NOMO-1 (cell line): Measurements from ENCODE around the gene SACM1L.

ENCODE experiments used
- DNase-seq, 2 experiments: peaks; one replicate each; lab custom pipeline; 2025; ENCODE audit not compliant: unreplicated experiment in 2 of 2; lab: John Stamatoyannopoulos, UW

The SACM1L gene, protein sequence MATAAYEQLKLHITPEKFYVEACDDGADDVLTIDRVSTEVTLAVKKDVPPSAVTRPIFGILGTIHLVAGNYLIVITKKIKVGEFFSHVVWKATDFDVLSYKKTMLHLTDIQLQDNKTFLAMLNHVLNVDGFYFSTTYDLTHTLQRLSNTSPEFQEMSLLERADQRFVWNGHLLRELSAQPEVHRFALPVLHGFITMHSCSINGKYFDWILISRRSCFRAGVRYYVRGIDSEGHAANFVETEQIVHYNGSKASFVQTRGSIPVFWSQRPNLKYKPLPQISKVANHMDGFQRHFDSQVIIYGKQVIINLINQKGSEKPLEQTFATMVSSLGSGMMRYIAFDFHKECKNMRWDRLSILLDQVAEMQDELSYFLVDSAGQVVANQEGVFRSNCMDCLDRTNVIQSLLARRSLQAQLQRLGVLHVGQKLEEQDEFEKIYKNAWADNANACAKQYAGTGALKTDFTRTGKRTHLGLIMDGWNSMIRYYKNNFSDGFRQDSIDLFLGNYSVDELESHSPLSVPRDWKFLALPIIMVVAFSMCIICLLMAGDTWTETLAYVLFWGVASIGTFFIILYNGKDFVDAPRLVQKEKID

DNA sequence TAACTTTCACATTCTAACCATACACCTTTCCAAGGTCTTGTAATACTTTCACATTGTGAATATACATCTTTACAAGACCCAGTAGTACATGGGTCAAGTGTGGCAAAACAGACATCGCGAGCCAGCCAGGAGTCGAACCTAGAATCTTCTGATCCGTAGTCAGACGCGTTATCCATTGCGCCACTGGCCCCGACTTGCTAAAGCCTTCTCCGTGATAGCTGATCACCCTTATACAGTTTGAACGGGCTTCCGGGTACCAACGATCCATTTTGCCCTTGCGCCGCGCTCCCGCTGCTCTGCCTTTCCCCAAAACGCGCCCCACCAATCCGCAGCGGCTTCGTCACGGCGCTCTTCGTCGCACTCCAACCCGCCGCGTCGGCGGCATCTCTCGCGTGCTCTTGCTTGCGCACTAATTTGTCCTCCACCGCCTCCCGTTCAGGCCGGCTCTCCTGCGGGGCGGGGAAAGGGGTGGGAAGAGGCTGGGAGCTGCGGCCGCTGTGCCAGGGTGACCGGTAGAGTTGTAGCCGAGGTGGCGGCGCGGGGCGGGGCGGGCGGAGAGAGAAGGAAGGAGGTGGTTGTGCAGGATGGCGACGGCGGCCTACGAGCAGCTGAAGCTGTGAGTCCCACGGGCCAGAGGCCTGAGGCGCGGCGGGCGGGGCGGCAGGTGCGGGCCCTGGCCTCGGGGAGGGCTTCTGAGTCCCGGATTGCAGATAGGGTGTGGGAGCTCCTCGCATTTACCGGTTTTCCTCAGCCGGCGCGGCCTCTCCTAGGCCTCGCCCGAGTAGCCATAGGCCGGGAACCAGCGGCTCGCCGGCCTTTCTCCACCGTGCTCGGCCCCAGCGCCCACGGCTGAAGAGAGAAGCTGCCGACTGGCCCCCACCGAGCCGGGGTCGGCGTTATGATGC, at the start of gene SACM1L:
Gene SACM1L (plus strand): TSS at position 515 of the 905 bp plus-strand sequence. CDS start 70 bp downstream, at position 585.
- peak; percentile 99 for DNase-seq

DNA sequence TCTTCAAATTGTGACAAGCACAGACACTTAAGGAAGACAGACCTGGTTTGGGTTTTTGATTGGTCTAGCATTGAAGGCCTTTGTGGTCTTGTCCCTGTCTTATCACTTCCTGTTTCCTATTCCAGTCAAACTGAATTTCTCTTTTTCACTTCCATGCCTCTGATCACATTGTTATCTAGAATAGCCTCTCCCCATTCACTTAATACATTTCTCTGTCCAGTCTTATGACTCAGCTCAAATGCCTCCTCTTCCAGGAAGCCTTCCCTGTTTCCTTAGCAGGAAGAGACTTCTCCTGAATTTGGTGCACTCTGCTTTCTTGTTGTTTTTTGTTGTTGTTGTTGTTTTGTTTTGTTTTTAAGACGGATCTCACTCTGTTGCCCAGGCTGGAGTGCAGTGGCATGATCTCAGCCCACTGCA, 49.1 kb upstream of the SACM1L start:
- peak; percentile 52 to 89 for DNase-seq

DNA sequence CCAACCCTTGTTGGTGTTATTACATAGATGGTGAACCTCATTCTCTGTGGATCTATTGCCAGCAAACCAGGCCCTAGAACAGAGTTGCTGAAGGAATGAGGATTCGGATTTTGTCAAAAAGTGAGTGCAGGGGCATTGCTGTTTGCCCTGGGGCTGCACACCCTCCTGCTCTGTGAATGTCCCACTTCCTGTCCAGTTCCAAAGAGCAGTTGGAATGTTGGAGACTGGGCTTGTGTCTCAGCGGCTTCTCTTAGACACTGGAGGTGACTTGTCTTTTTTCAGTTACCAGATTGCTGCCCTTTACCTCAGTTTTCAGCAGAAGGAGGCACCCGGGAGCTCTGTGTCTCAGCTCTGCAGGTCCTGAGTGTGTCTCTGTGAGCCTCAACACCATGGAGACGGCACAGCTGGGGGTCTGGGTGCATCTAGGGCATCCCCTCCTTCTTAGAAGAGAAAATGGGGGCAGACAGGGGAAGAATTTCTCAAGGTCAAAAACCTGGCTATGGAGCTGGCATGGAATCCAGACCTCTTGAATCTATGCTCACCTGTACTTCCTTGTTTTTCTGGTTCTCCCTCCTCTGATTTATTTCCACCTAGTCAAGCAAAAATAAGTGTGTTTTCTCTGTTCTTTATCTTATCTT, 48.4 kb upstream of the SACM1L start:
- DNase-seq, result no peak

DNA sequence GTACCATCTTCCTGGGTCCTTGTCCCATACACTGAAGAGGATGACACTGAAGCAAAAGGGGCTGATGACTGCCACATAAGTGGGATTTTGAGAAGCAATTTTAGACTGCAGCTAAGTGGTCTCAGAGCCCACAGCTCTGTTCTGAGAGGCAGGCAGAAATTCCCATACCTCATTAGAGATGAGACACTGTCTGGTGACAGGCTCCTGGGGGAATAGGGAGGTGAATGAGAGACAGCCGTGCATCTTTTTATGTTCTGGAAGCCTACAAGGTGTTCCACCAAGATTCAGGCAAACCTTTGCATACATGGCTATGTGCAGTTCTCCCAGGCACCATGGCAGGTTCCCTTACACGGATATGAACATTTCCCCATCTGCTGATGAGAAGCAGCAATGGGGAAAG, 47.4 kb upstream of the SACM1L start:
- no peak for DNase-seq

DNA sequence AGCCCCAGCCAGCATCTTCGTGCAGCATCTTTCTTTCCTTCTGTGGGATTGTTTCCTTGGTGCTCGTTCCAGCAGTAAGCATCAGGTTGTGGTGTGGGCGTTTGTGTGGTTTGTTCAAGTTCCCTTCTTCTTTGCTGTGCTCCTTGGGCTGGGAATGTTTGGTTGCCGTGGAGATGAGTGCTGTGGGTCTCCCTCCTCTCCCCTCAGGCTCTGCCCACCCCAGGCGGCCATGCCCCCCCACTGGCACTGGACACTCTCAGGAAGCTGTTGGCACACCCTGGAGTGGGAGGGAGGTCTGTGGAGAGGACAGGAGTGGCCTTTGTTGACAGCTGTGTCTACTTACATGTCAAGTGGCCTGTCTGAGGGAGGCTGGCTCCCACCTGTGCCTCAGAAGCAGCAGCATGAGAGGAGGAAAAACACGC, 46.5 kb upstream of the SACM1L start:
- DNase-seq, result no peak

DNA sequence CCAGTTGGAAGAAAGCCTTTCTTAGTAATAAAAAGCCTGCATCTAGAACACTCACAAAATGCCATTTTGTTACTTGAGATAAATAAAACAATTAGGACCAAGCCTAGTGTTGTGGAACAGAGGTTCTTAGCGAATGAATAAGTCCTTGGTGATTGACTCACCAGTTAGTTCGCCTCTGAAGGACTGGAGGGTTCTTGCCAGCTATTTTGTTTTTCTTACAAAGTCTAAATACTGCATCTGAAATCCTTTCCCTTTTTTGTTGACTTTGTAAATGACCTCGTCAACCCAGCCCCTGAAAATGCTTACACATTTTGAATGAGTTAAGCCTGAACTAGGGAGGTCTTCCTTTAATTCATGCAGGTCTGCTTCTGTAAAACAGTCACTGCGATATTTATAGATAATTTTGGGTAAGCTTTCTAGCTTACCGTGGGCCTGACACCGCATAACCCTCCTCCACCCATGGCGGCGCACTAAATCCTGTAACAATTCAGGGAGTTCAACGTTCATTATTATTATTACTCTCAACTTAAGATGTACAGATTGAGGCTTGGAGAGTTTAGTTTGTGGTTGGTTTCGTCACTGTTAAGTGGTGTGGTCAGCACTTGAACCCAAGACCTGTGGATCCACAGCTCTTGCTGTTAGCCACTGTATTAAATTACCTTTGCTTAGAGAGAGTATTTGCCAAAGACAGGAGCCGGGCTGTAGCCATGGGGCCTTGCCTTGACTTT, 45.0 kb upstream of the SACM1L start:
- no peak for DNase-seq

DNA sequence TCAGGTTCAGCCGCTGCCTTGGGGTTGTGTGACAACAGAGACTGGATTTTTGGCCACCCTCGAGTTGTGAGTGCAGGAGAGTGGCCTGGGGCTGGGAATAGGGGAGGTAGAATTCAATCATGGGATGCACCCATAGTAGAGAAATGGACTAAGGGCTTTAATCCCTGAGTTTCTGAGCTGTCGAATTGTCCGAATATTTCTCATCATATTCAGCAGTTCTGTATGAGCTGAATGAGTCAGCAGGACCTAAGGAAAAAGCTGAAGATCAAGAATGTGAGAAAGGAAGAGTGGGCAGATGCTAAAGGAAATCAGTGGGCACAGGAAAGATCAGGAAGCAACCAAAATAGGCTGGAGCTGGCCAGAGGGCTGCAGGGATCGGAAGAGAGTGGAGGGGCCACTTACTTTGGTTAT, 44.4 kb upstream of the SACM1L start:
- no peak for DNase-seq

DNA sequence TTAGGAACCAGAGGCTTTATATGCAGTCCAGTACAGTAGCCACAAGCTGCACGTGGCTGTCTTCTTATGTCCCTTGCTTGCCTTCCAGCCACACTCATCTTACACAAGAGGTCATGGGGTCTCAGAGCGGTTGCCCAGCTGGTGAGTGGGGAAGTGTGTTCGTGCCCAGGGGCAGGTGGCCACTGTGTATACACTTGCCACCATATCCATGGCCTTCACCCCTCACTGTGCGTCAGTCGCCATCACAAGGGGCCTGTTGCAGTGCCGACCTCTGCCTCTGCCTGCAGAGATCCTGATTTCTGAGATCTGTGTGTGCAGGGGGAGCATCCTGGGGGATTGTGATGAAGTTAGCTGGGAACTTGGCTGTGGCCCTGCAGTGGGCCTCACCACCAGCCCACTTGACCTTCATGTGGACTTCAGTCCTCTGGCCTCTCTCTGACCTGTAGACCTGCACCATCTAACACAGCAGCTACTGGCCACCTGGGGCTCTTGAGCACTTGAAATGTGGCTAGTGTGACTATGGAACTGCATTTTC, 43.1 kb upstream of the SACM1L start:
- DNase-seq, result peak; percentile 29 to 35

DNA sequence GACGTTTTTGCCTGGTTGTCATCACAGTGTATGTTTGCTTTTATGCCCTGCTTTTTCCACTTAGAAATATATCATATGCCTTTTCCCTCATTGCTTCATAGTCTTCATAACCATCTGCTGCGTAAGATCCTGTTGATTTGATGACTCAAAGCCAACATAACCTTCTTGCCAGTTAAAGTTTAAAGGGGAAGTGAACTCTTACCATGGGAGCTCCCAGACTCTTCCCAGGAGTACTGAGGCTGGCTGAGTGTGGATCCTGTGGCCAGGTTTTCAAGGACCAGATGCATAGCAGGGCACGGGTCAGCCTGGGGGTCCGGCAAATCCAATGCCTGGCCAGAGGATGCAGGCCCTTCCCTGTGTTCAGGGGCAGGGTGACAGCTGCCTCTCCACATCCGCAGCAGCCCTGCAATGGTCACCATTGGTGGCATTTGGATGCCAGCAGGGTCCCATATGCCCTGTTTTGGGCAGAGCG, 42.0 kb upstream of the SACM1L start:
- DNase-seq, result peak; percentile 83 to 98

DNA sequence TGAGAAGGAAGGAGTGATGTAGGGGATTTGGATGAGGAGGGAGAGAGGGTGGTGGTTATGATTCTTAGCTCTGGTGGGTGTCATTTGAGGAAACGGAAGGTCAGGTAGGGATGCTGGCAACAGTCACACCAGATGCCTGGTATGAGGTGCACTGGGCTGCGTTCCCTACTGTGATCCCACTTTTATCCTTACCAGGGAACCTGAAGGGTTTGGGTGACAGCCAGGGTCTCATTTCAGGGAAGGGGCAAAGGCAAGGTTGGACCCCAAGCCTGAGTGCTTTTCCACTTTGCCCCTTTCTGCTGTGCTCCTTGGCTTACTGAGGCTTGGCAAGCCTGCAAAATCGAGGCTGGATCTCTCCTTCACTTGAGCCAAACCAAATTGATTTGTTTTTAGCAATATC, 36.0 kb upstream of the SACM1L start:
- no peak for DNase-seq

DNA sequence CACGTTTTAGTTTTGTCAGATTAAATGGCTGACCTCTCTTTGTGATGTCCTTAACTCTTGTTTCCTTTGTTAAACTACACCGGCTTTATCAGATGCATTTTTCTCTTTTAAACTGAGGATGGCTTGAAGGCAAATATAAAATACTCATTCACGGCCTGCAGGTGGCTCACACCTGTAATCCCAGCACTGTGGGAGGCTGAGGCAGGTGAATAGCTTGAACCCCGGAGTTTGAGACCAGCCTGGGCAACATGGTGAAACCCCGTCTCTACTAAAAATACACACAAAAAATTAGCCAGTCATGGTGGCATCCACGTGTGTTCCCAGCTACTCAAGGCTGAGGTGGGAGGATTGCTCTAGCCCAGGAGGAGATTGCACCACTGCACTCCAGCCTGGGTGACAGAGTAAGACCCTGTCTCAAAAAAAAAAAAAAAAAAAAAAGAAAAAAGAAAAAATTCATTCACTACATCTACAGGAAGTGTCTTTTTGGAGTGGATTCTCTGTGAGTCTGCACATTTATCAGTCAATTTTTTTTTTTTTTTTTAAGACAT, 34.7 kb upstream of the SACM1L start:
- peak; percentile 43 to 48 for DNase-seq

DNA sequence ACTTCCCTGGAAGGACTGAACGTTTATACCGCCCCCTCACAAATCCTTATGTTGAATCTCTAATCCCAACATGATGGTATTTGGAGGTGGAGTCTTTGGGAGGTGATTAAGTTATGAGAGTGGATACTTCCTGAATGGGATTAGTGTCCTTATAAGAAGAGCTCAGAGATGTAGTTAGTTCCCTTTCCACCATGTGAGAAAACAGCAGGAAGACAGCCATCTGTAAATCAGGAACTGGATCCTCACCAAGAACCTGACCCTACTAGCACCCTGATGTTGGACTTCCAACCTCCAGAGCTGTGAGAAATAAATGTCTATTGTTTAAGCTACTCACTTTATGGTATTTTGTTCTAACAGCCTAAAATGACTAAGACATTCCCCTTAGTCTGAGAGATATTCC, 33.3 kb upstream of the SACM1L start:
- DNase-seq, result no peak

DNA sequence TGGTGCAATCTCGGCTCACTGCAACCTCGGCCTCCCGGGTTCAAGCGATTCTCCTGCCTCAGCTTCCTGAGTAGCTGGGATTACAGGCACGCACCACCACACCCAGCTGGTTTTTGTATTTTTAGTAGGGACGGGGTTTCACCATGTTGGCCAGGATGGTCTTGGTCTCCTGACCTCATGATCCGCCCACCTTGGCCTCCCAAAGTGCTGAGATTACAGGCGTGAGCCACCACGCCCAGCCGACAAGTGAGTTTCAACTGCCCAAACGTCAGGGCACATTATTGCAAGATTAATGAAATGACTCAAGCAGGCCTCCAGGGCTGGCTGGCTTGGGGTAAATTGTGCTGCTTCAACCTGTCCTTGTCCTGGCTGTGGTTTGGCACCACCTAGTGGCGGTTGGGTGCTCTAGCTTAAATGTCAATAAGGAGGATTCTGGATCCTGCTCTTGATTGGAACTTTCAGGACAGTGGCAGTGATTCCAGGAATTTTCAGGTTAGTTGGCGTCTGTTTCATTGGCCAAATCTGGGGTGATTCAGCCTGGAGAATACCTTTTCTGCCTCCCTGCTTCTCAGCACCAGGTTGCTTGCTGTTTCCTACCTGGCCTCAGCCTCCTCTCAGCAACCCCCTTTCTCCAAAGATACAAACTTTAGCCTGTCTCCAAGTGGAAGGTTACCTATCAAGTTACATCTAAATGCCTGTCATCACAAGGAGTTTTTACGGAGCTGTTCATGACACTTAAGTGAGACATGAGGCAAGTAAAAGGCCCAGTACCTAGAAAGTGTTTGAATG, 32.4 kb upstream of the SACM1L start:
- DNase-seq, result peak; percentile 84 to 90

DNA sequence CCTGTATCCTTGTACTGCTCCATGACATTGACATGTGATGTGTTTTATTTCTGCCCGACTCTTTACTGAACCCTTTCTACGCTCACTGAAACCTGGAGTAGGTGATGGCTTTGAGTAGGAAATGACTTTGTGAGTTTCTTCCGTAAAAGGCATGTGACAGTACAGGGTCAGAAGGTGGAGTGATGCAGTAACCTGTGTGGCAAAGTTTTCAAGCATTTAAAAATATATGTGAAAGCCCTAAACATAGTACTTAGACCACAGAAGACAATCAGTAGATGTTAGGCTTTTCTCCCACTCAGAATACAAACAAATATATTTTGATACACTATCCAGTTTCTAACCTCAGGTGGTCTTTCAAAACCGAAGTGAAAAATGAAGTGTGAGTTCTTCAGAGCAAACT, 31.3 kb upstream of the SACM1L start:
- DNase-seq, result no peak

DNA sequence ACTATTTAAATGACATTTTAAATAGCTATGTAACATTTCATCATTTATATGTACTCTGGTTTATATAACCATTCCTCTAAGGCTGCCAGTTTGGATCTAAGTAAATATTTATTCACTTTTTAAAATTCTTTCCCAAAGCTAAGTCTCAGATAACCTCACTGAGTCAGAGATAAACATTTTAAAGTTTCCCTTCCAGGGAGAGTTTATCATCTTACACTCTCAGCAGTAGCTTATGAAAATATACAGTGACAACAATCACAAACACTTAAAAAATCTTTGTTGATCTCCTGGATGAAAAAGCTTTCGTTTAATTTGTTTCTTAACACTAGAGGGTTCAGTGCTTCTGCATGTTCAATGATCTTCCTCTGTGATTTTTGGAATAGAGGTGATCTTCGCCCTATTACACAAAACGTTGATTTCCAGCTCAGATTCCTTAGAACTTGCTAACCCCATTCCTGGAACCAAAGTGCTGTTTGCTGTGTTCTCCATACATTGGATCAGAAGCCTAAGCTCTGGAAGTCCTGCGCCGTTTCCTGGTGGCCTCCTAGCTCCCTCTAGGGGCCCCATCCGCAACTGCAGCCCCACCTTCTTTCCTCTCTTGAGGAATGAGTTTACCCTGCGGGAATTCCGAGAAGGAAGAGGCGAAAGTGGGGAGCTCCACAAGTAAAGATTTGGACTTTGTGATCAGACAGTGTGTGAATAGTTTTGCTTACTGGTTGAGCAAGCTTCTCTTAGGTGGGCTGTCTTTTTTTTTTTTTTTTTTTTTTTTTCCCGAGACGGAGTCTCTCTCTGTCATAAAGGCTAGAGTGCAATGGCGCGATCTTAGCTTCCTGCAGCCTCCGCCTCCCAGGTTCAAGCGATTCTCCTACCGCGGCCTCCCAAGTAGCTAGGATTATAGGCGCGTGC, 29.3 kb upstream of the SACM1L start:
- no peak for DNase-seq

DNA sequence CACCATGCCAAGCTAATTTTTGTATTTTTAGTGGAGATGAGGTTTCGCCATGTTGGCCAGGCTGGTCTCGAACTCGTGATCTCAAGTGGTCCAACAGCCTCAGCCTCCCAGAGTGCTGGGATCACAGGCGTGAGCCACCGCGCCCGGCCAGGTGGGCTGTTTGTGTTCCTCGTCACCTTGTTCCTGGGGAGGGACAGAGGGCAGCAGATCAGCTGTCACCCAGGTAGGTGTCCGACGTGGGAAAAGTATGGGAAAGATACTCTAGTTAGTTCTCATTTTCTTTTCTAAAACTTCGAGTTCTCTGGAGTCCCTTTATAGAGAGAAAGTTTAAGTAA, 28.7 kb upstream of the SACM1L start:
- no peak for DNase-seq

DNA sequence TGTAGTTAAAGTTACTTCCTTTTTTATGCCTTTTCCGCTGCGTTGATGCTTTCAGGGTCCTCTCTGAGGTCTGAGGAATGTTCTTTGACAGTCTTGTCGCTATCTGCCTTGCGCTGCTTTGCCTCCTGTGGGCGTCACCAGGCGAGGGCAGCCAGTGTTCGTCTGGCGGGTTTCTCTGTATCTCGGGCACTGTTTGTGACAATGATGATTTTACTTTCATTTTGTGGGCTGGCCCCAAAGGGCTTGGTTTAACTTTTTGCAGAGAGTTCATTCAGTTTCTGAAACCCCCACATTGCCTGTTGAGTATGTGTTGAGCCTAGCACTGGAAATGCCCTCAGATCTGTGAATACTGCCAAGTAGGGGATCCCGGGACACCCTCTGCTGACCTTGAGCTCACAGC, 24.6 kb upstream of the SACM1L start:
- DNase-seq, result no peak

DNA sequence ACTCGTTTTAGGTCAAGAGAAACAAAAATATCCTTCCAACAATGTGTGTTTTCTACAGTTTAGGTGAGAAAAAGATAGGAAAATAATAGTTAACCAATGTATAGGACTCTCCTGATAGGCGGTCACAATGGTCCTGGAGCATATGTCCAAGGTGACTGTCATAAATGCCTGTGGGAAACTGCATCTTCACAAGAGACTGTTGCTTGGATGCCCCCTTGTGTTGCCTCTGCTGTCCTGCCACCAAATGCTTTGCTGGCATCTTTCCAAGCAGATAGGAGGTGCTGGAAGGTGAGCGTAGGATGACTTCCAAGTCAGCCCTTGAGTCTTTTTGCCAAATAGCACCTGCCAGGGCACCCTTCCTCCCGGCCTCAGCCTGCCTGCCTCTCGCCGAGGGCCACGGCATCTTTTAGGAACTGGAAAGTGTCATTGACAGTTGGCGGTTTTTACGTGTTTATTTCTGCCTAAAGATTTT, 24.1 kb upstream of the SACM1L start:
- DNase-seq, result no peak
